Measurements from ENCODE around the gene ENDOD1. TPM values are rescaled to one million over a fixed set of nuclear protein-coding genes. Genes with fewer than 3 reads are reported as not detected.

The ENDOD1 gene
- total and polyA plus RNA-seq, 2 experiments from 2014 or later: 2.0 to 2.8 TPM

- Histone ChIP-seq H3K9me3 (ENCODE audit: low read depth) (no peaks in the 10 kb centered on the region), H3K36me3 (no peaks in the 10 kb centered on the region), H3K4me1 (ENCODE audit: low read depth) (no peaks in the 10 kb centered on the region), H3K27ac (no peak overlapping the region), H3K4me3 (no peak overlapping the region), H3K27me3 (peaks cover 17% of the 10 kb centered on the region)
- TF ChIP-seq CTCF (IDR thresholded peaks at IDR 0.05; ENCODE audit: low read depth, low read length): no peak
- DNase-seq (ENCODE audit: low read depth in 1 of 2, low spot score in 1 of 2): no peak
Measured at GRCh38 chr11:95059046-95059445, 30.6 kb upstream of the ENDOD1 start.

- no peak overlapping the region for H3K27ac ChIP-seq
- peaks cover 17% of the 10 kb centered on the region for H3K27me3 ChIP-seq
- no peak overlapping the region for H3K4me3 ChIP-seq
- TF ChIP-seq CTCF (IDR thresholded peaks at IDR 0.05; ENCODE audit: low read depth, low read length): no peak
- peaks cover 13% of the 10 kb centered on the region for H3K4me1 ChIP-seq (ENCODE audit: low read depth)
- no peak for DNase-seq (ENCODE audit: low read depth in 1 of 2, low spot score in 1 of 2)
- H3K36me3 ChIP-seq: no peaks in the 10 kb centered on the region
- H3K9me3 ChIP-seq (ENCODE audit: low read depth): no peaks in the 10 kb centered on the region
Measured at GRCh38 chr11:95065336-95065735, 24.3 kb upstream of the ENDOD1 start.

GRCh38 chr11:95066716-95067038 is 23.0 kb upstream of the ENDOD1 start, which contains the start of gene SRSF8:
Gene SRSF8 (plus strand): TSS chr11:95066919. CDS start chr11:95067227, 308 bp downstream.
- H3K36me3 ChIP-seq: no peaks in the 10 kb centered on the region
- H3K9me3 ChIP-seq (ENCODE audit: low read depth): no peaks in the 10 kb centered on the region
- H3K27ac ChIP-seq: peak within 1 kb of the TSS; percentile 90
- peaks cover 13% of the 10 kb centered on the region for H3K4me1 ChIP-seq (ENCODE audit: low read depth)
- peaks cover 6% of the 10 kb centered on the region for H3K27me3 ChIP-seq
- peak within 1 kb of the TSS; percentile 70 for H3K4me3 ChIP-seq
- no peak for DNase-seq (ENCODE audit: low read depth in 1 of 2, low spot score in 1 of 2)
- no peak for TF ChIP-seq CTCF (IDR thresholded peaks at IDR 0.05; ENCODE audit: low read depth, low read length)

- Histone ChIP-seq H3K4me3 (peak overlapping the region; percentile 70), H3K4me1 (ENCODE audit: low read depth) (peaks cover 13% of the 10 kb centered on the region), H3K27ac (peak overlapping the region; percentile 90), H3K36me3 (no peaks in the 10 kb centered on the region), H3K9me3 (ENCODE audit: low read depth) (no peaks in the 10 kb centered on the region), H3K27me3 (peaks cover 3% of the 10 kb centered on the region)
- TF ChIP-seq CTCF (IDR thresholded peaks at IDR 0.05; ENCODE audit: low read depth, low read length): peak; percentile 59
- DNase-seq (ENCODE audit: low read depth in 1 of 2, low spot score in 1 of 2): peak; percentile 84
Measured at GRCh38 chr11:95067039-95067840, 22.4 kb upstream of the ENDOD1 start.

GRCh38 chr11:95067841-95068219 is 21.8 kb upstream of the ENDOD1 start:
- Histone ChIP-seq H3K27me3 (no peaks in the 10 kb centered on the region), H3K36me3 (no peaks in the 10 kb centered on the region), H3K4me1 (ENCODE audit: low read depth) (peaks cover 13% of the 10 kb centered on the region), H3K9me3 (ENCODE audit: low read depth) (no peaks in the 10 kb centered on the region), H3K27ac (peak overlapping the region; percentile 90), H3K4me3 (peak overlapping the region; percentile 70)
- TF ChIP-seq CTCF (IDR thresholded peaks at IDR 0.05; ENCODE audit: low read depth, low read length): no peak
- no peak for DNase-seq (ENCODE audit: low read depth in 1 of 2, low spot score in 1 of 2)
